ENCODE results near the gene ANGPTL2.

Gene ANGPTL2

DNA sequence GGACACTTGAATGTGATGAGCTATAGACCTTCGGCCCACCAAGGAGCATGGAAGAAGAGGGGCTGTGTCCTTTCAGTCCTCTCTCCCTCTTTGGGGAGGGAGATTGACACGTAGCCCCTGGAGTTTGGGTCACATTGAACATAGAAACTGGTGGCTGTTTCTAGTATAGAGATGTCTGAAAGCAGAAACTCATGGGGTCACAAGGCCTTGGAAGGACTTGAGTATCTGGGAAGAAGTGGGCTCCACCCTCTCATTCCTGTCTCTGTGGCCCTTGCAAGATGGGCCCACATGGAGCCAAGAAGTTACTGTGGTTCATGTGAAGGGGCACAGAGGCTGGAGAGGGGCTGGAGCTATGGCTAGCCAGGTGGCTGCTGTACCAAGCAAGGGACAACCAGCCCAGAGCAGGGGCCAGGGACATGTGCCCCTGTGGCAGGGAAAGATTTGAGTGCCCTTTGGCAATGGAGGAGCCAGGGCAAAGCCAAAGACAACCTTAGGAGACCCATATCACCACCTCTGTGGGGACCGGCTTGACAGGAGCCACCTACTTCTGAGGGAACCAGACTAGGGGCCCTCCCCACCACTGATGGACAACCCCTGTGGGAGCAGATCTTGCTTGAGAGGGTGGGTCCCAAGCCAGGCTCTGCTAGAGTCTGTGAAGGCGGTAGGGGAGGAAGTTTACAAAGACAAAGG, 12.8 kb upstream of the ANGPTL2 start:
- H3K27me3 Mint-ChIP-seq, result no peaks in the 10 kb centered on the region
- H3K27ac Mint-ChIP-seq, result no peak overlapping the region
- H3K36me3 Mint-ChIP-seq (ENCODE audit: low read depth), result no peaks in the 10 kb centered on the region
- H3K4me3 Mint-ChIP-seq, result no peak overlapping the region
- no peaks in the 10 kb centered on the region for H3K9me3 Mint-ChIP-seq
- H3K4me1 Mint-ChIP-seq (ENCODE audit: low read depth), result no peaks in the 10 kb centered on the region

DNA sequence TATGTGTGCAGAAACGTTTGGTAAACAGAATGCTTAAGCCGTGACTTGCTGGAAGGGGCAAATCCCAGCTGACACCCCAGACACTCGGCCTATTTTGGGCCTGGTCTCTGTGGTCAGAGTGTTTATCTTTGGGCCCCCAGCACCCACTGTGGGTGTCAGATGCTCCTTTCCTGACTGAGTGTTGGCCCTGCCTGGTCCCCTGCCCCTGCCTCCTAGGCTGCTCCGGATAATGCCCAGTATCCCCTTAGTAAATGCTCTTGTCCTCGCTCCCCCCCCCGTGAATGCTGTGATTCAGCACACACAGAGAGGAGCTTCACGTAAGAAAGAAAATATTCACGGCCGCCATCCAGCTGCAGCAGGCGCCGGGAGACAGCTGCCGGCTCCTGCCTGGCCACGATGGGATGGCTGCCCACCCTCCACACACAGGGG, 11.3 kb upstream of the ANGPTL2 start:
- no peaks in the 10 kb centered on the region for H3K9me3 Mint-ChIP-seq
- no peak overlapping the region for H3K4me3 Mint-ChIP-seq
- no peaks in the 10 kb centered on the region for H3K4me1 Mint-ChIP-seq (ENCODE audit: low read depth)
- H3K36me3 Mint-ChIP-seq (ENCODE audit: low read depth), result no peaks in the 10 kb centered on the region
- H3K27ac Mint-ChIP-seq, result no peak overlapping the region
- H3K27me3 Mint-ChIP-seq, result no peaks in the 10 kb centered on the region

DNA sequence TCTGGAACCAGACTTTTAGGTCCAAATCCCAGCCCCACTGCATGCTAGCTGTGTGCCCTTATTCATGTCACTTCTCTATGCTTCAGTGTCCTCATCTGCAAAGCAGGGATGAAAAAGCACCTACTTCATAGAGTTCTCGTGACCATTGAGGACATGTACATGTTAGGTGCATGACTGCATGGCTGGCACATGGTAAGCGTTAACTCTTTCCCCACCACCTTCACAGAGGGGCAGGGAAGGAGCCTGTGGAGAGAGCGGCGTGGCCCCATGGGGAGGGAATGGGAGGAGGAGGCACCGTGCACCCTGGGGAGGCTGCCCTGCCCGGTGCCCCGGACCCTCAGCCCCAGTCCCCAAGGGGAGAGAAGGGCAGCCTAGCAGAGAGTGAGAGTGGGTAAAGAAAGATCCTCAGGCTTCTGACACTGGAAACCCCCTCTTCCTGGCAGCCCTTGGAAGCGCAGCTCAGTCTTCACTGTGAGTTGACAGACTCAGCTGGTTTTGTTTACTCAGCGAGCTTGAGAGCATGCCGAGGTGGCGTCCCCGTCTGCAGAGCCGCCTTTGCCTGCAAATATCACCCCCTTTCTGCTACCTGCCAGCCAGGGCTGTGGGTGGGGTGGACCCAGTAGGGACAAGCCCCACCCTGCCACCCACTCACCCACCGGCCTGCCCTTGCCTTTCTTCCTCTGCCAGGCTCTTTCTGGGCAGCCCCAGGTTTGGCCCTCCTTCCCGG, 10.6 kb upstream of the ANGPTL2 start:
- Mint-ChIP-seq H3K36me3 (ENCODE audit: low read depth) (no peaks in the 10 kb centered on the region), H3K27ac (no peak overlapping the region), H3K4me1 (ENCODE audit: low read depth) (no peaks in the 10 kb centered on the region), H3K4me3 (no peak overlapping the region), H3K27me3 (no peaks in the 10 kb centered on the region), H3K9me3 (no peaks in the 10 kb centered on the region)

DNA sequence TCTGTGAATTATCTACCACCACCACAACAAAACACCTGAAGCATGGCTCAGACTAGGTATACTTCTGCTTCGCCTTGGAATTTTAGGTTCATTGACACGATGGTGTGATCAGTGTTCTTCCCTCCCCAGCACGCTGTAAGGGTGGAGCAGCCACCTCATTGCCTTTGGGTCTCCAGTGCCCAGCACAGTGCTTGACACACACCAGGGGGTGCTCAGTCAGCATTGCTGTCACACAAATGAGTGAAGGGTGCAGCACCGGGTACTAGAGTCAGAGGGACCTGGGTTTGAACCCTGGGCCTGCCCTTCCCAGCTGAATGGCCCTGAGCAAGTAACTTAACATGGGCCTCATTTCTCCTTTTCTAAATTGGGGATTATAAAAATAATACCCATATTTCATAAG, 9.9 kb upstream of the ANGPTL2 start:
- Mint-ChIP-seq H3K27me3 (no peaks in the 10 kb centered on the region), H3K36me3 (ENCODE audit: low read depth) (no peaks in the 10 kb centered on the region), H3K9me3 (no peaks in the 10 kb centered on the region), H3K4me1 (ENCODE audit: low read depth) (no peaks in the 10 kb centered on the region), H3K4me3 (no peak overlapping the region), H3K27ac (no peak overlapping the region)

DNA sequence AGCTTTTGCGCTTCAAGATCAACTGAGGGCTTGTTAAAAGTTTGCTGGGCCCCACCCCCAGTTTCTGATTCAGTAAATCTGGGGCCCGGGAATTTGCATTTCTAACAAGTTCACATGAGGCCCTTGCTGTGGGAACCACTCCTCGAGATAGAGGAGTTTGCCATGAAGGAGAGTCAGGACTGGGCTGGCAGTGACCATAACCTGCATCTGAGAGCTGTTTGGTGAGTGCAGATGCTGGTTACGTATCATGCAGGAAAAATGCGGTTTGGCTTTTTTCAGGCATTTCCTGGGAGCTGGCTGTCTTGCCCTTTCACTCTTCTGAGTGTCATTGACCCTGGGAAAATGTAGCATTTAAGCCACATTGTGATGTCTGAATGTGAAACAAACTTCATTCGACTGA, 9.4 kb upstream of the ANGPTL2 start:
- Mint-ChIP-seq H3K4me3 (no peak overlapping the region), H3K27ac (no peak overlapping the region), H3K36me3 (ENCODE audit: low read depth) (no peaks in the 10 kb centered on the region), H3K4me1 (ENCODE audit: low read depth) (no peaks in the 10 kb centered on the region), H3K27me3 (peaks cover 2% of the 10 kb centered on the region), H3K9me3 (no peaks in the 10 kb centered on the region)

DNA sequence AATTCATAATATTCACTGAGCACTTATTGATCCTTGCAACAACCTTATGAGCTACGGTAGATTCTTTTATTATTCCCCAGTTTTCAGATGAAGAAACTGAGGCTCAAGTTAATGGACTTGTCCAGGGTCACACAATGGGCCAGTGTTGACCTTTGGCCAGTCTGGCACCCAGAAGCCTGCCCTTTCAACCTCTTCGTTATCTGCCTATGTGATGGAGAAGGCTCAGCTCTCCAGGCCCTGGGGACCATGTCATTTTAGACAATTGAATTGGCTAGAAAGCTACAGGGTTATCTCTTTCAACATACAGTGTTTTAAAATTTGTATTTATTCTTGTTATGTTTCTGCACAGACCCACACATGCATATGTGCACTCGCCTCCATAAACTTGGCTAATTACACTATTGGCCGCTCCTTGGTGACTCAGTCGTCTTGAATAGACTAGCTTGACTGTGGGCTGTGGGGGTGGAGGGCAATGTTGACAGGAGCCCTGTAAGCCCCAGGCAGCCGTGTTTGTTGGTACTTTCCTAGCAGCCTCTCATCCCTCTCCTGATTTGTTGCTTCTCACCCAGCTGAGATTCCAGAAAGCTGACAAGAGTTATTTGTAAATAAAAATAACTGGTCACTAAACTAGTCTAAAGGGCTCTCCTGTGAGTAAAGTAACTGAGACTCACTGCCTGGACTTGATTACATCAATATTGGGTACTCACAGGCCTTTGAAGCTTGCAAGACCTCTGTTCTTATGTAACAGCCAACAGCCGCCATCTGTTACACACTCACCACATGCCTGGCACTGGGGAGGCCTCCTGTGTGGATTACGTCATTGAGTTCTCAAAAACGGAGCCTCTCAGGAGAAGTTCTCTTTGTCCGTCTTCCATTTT, 8.5 kb upstream of the ANGPTL2 start:
- Mint-ChIP-seq H3K27ac (no peak overlapping the region), H3K9me3 (no peaks in the 10 kb centered on the region), H3K4me1 (ENCODE audit: low read depth) (no peaks in the 10 kb centered on the region), H3K36me3 (ENCODE audit: low read depth) (no peaks in the 10 kb centered on the region), H3K27me3 (peaks cover 11% of the 10 kb centered on the region), H3K4me3 (no peak overlapping the region)

DNA sequence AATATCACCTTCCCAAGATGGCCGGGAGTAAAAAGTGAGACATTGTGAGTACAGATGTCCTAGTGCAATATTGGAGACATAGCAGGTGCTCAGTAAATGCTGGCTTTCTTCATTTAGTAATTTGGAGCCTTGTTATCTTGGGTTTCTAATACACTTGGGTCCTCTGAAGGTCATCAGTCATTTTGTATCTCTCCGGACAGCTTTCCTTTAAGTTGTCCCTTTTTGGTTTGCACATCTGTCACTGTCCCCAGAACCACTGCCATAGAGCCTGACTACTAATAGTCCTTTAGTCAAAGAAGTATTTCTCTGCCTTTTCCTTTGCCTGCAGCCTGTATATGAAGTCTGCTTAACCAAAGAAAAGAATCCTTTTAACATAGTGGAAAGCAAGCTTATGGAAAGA, 7.8 kb upstream of the ANGPTL2 start:
- Mint-ChIP-seq H3K27ac (no peak overlapping the region), H3K4me1 (ENCODE audit: low read depth) (no peaks in the 10 kb centered on the region), H3K36me3 (ENCODE audit: low read depth) (no peaks in the 10 kb centered on the region), H3K9me3 (no peaks in the 10 kb centered on the region), H3K4me3 (no peak overlapping the region), H3K27me3 (peaks cover 11% of the 10 kb centered on the region)

DNA sequence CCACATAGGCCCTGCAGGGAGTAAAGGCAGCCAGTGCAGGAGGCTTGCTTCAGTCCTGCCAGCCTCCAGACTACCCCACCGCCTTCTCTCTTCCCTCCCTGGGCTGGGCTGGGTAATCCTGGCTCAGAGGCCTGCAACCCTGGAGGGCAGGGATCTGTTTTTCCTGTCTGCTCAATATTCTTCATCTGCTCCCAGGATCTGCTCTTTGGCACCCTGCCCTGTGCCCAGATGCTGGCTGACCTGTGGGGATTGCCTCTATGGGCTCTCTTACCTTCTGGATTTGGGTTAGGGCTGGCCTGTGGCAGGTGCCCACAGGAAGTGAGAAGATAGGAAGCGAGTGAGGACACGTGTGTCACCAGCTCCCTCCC, 7.3 kb upstream of the ANGPTL2 start:
- Mint-ChIP-seq H3K9me3 (no peaks in the 10 kb centered on the region), H3K4me1 (ENCODE audit: low read depth) (no peaks in the 10 kb centered on the region), H3K36me3 (ENCODE audit: low read depth) (no peaks in the 10 kb centered on the region), H3K27ac (no peak overlapping the region), H3K4me3 (no peak overlapping the region), H3K27me3 (peaks cover 11% of the 10 kb centered on the region)

DNA sequence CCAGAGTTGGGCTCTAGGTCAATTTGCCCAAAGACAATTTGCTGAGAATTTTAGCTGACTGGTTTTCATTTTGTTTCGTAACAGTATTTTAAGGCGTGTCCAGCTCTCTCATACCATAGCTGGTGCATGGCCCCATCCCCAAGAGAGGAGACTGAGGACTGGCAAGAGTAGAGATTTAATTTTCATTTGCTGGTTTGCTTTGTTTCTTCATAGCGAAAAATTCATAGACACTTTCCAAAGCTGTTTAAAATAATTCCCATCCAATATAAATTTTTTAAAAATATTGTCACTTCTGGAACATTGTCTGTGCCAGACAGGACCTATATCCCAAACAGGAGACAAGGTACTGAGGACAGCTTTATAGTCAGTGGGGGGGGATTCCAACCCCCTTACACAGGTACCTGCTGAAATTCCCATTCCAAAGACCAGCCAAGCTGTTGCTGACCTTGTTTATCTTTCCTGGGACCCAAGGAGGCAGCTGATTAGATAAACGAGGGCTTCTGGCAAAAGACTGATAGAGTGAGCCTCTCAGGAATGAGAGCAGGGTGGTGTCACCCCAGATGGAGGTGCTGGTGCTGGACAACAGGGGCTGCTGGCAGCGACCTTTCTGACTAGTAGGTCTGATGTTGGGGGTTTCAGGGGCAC, 6.8 kb upstream of the ANGPTL2 start:
- Mint-ChIP-seq H3K4me3 (no peak overlapping the region), H3K27ac (no peak overlapping the region), H3K36me3 (ENCODE audit: low read depth) (no peaks in the 10 kb centered on the region), H3K9me3 (no peaks in the 10 kb centered on the region), H3K4me1 (ENCODE audit: low read depth) (no peaks in the 10 kb centered on the region), H3K27me3 (peaks cover 11% of the 10 kb centered on the region)

DNA sequence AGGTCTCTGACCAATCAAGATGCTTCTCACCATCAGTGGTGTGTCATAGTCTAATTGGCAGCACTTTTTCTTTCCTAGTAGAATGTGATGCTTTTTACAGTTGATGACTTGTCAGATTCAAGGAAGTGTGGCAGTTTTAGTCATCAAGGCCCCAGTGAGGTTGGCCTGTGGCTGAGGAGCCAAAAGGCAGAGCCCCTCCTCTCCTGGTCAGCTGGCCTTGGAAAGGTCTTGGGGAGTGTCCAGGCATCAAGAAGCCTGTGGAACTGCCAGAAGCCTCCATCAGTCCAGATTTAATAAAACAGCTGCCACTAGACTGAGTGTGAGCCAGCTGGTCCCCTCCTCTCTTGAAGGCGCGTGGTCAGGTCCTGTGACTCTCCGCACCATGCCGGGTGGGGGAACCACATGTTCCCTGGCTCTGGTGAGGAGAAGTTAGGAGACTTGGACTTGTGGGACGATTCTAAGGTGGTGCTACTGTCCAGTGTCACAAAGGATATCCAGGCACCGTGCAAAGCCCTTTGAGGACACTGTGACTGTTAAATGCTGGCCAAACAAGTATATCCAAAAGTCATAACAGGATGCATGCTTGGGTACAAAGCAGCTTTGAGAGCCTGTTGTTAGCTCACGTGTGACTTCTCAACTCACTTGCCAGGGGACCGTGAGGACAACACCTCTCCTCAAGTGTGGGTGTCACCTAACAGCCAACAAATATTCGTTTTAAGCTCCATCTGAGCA, 6.1 kb upstream of the ANGPTL2 start:
- no peaks in the 10 kb centered on the region for H3K9me3 Mint-ChIP-seq

DNA sequence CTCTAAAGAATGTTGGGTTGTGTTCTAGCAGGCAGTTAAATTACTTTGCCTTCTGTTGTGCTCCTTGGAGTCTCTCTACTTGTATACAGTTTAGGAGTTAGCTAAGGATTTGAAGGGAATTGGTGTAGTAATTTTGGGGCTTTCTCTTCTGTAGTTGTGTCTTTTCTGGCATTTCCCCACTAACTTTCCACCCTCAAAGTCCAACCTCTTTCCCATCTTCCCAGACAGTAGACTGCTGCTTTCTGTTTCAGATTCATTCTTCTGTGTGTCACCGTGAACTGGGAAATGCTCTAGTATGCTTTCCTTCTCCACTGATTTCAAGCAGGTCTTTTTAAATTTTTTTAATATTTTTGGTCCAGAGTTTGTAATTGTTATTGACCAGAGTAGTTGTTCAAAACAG, 4.5 kb upstream of the ANGPTL2 start:
- Mint-ChIP-seq H3K9me3 (no peaks in the 10 kb centered on the region), H3K27me3 (peaks cover 27% of the 10 kb centered on the region), H3K4me1 (ENCODE audit: low read depth) (no peaks in the 10 kb centered on the region), H3K36me3 (ENCODE audit: low read depth) (no peaks in the 10 kb centered on the region), H3K4me3 (no peak overlapping the region), H3K27ac (no peak overlapping the region)

More for the DNA sequence above, 6.1 kb upstream of the ANGPTL2 start:
- Mint-ChIP-seq H3K27ac (no peak overlapping the region), H3K4me3 (no peak overlapping the region), H3K36me3 (ENCODE audit: low read depth) (no peaks in the 10 kb centered on the region), H3K27me3 (peaks cover 16% of the 10 kb centered on the region), H3K4me1 (ENCODE audit: low read depth) (no peaks in the 10 kb centered on the region)

DNA sequence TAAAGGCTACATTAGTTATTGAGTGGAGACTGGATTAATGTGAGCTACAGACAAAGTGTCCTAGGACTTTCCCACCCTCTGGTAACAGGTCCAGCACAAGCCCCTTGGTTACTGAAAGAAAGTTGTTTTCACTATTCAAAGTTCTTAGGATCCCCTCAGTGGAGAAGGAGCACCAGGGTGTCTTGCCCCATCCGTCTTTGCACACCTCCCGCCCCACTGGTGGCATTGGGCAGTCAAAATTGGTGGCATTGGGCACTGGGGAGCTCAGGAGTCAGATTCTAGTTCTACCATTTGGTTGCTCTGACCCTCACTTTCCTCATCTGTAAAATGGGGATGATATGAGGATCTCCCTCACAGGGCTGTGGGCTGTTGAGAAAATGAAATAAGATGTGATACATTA, 2.4 kb upstream of the ANGPTL2 start:
- no peaks in the 10 kb centered on the region for H3K36me3 Mint-ChIP-seq (ENCODE audit: low read depth)
- no peak overlapping the region for H3K4me3 Mint-ChIP-seq
- H3K4me1 Mint-ChIP-seq (ENCODE audit: low read depth), result no peaks in the 10 kb centered on the region
- no peaks in the 10 kb centered on the region for H3K9me3 Mint-ChIP-seq
- H3K27me3 Mint-ChIP-seq, result peaks cover 40% of the 10 kb centered on the region
- no peak overlapping the region for H3K27ac Mint-ChIP-seq

DNA sequence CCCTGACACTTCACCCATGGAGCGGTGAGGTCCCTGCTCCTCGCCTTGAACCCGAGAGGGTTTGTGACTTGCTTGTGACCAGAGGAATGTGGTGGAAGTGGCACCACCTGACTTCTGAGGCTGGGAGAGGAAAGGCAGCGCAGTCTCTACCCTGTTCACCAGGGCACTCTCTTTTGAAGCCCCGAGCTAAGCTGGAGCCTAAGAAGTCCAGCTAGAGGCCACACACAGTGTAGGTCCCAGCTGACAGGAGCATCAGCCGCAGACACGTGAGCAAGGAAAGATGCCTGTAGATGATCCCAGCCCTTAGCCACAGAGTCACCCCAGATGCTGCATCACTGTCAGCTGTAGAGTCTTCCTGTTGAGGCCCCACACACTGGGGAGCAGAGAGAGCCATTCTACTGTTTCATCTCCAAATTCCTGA, 1.7 kb upstream of the ANGPTL2 start:
- peaks cover 40% of the 10 kb centered on the region for H3K27me3 Mint-ChIP-seq
- H3K9me3 Mint-ChIP-seq, result no peaks in the 10 kb centered on the region
- H3K27ac Mint-ChIP-seq, result no peak overlapping the region
- H3K4me1 Mint-ChIP-seq (ENCODE audit: low read depth), result no peaks in the 10 kb centered on the region
- no peak overlapping the region for H3K4me3 Mint-ChIP-seq
- H3K36me3 Mint-ChIP-seq (ENCODE audit: low read depth), result no peaks in the 10 kb centered on the region

DNA sequence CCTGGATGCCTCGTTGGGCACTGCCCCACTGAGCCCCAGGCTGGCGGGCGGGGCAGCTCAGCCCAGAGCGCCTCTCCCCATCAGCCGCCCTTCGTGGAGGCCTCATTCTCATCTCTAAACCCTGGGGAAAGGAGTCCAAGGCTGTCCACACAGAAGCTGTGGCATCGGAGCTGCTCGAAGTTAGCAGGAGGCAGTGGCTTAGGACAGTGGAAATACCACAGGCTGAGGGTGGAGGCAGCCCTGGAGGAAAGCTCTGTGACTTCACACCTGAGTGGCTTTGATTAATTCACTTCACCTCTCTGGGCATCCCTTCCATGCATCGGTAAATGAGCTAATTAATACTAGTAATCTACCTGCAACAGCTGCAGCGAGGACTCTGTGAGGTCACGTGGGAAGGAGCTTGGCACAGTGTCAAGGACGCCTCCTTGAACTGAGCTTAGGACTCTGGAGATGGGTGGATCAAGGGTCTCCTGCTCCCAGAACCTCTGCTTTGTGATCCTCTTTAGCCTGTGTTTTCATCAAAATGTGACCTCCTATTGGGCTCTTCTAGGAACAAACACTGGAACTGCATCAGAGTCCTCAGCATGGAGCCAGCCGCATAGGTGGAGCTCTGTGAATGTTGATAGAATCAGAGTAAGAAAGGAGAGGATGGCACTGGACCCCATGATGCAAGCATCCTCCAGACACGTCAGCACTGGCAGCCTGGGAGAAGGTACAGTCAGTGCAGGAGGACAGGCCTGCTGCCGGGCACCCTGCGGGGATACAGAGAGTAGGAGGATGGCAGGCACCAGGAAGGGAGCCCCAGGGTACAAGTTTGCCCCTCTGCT, 842 bp upstream of the ANGPTL2 start:
- peaks cover 40% of the 10 kb centered on the region for H3K27me3 Mint-ChIP-seq
- no peak overlapping the region for H3K27ac Mint-ChIP-seq
- H3K36me3 Mint-ChIP-seq (ENCODE audit: low read depth), result no peaks in the 10 kb centered on the region
- H3K9me3 Mint-ChIP-seq, result no peaks in the 10 kb centered on the region
- no peaks in the 10 kb centered on the region for H3K4me1 Mint-ChIP-seq (ENCODE audit: low read depth)
- no peak overlapping the region for H3K4me3 Mint-ChIP-seq
